Measurements from ENCODE around the gene TUBGCP3. TPM values are rescaled to one million over a fixed set of nuclear protein-coding genes. Genes with fewer than 3 reads are reported as not detected.

The TUBGCP3 gene
- total and polyA plus RNA-seq, 9 of the 15 experiments (the other 6 are each of a cell fraction or from before 2014, with no cell fraction given): 3.0 to 24.8 (median 15.2) TPM

DNA sequence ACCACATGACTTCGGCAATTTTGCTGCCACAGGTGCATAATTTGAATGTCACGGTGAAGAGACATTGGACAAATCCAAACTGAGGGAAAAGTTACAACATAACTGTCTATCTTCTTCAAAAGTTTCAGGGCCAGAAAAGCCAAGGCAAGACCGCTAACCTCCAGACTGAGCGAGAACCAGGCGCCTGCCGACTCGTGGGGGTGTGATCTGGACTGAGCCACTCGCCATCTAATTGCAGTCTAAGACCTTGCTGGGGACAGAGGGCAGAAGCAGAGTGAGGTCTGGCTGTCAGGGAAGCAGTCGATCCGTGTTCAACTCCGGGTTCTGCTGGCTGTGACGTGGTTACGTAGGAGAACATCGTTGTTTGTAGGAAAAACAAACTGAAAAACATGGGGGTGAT lies 123.2 kb downstream of the TUBGCP3 start (continued):
- TF ChIP-seq RERE (CRISPR knock-in tag; IDR thresholded peaks at IDR 0.05; ENCODE audit: borderline replicate concordance) (no peak), ESRRB (CRISPR knock-in tag; IDR thresholded peaks at IDR 0.05; ENCODE audit: borderline replicate concordance) (no peak)

DNA sequence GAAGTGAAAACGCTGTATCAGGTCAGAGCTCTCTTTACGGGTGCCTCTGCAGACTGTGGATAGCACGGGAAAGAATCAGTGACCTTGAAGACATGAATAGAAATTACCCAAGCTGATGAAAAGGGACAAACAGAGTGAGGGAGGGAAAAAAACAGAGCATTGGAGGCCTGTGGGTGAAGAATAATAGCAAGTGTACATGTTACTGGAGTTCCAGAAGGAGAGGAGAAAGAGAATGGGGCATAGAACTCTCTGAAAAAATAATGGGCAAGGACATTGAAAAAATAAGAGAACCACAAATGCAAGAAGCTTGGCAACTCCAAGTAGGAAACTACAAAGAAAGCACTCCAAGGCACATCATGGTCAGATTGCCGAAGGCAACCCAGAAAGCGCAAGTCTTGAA lies 125.5 kb downstream of the TUBGCP3 start:
- in situ Hi-C loops (cut with MboI): no loop called here
- Histone ChIP-seq H3K4me2 (ENCODE audit: insufficient read depth, low read length) (no peak overlapping the region), H3K27ac (ENCODE audit: extremely low read depth, low read depth, low read length) (no peak overlapping the region), H2AFZ (ENCODE audit: low read depth, low read length) (no peak overlapping the region), H3K36me3 (ENCODE audit: control insufficient read depth, insufficient read depth, low read length) (no peaks in the 10 kb centered on the region), H3K4me3 (no peak overlapping the region), H3K27me3 (ENCODE audit: control insufficient read depth in 2 of 2, insufficient read depth in 2 of 2, low read length in 2 of 2) (peaks cover 8 to 35% of the 10 kb centered on the region in 2 experiments; a peak in 4 of 5 replicates), H3K9me1 (ENCODE audit: control insufficient read depth, insufficient read depth, low read length) (no peaks in the 10 kb centered on the region), H3K9me3 (replicated peaks; ENCODE audit: control insufficient read depth, insufficient read depth, low read depth, low read length) (no peaks in the 10 kb centered on the region), H3K79me2 (ENCODE audit: control insufficient read depth, insufficient read depth, low read length) (no peaks in the 10 kb centered on the region), H4K20me1 (replicated peaks; ENCODE audit: control insufficient read depth, insufficient read depth, low read length) (no peaks in the 10 kb centered on the region), H3K4me1 (replicated peaks in 1 of 2; ENCODE audit: control insufficient read depth in 2 of 2, insufficient read depth in 2 of 2, low read length in 2 of 2) (peaks cover 0 to 5% of the 10 kb centered on the region in 2 experiments; a peak in 1 of 5 replicates), H3K9ac (ENCODE audit: insufficient read depth in 1 of 2, low read depth in 2 of 2, low read length in 2 of 2) (no peak overlapping the region)
- BruUV-seq (replicated peaks): no TSS peak
- POLR2A ChIA-PET: no interaction called here
- ATAC-seq (no peak), FAIRE-seq (no peak), DNase-seq (ENCODE audit: extremely low read depth in 1 of 4, low spot score in 3 of 4) (no peak)
- WGBS (ENCODE audit: insufficient coverage, low coverage, missing lambda C conversion rate): 0% methylated on average over 5 of the region's 5 CpGs
- intact Hi-C loops (cut with micrococcal nuclease): loop anchor here (2.0 kb wide), 1 partner anchor 70 kb away; no protein-coding TSS in a partner anchor
- CTCF ChIA-PET (ENCODE audit: low intra/inter-chr PET ratio): no interaction called here
- no peak for TF ChIP-seq HOXB6 (CRISPR knock-in tag; IDR thresholded peaks at IDR 0.05; ENCODE audit: borderline replicate concordance)
- TF ChIP-seq PTTG1 (tag; IDR thresholded peaks at IDR 0.05; ENCODE audit: low read depth): no peak
- no peak for TF ChIP-seq ZNF232 (CRISPR knock-in tag; IDR thresholded peaks at IDR 0.05)
- TF ChIP-seq SP1 (CRISPR knock-in tag; IDR thresholded peaks at IDR 0.05): no peak
- TF ChIP-seq CREB1 (IDR thresholded peaks at IDR 0.05): no peak
- no peak for TF ChIP-seq CREB1 (CRISPR knock-in tag; IDR thresholded peaks at IDR 0.05)
- TF ChIP-seq ZNF253 (CRISPR knock-in tag; conservative IDR thresholded peaks at IDR 0.05): no peak
- TF ChIP-seq CGGBP1 (CRISPR knock-in tag; IDR thresholded peaks at IDR 0.05): no peak
- no peak for TF ChIP-seq ZNF584 (CRISPR knock-in tag; IDR thresholded peaks at IDR 0.05; ENCODE audit: low read depth)
- TF ChIP-seq HMG20B (CRISPR knock-in tag; IDR thresholded peaks at IDR 0.05): no peak
- no peak for TF ChIP-seq GTF2E2 (tag; IDR thresholded peaks at IDR 0.05)
- TF ChIP-seq NELFE (IDR thresholded peaks at IDR 0.05; ENCODE audit: insufficient read depth, insufficient read length): no peak
- TF ChIP-seq GATAD2A (IDR thresholded peaks at IDR 0.05): no peak
- no peak for TF ChIP-seq TARDBP (IDR thresholded peaks at IDR 0.05)
- TF ChIP-seq MXI1 (IDR thresholded peaks at IDR 0.05; ENCODE audit: low read depth, low read length): no peak
